ENCODE results near the gene SDR42E2.
A peak's percentile ranks its signal among the peaks of the same experiment; 100 is the strongest.
"Not testable (repeated sequence)": the region's sequence is repeated elsewhere in the genome, so short reads cannot be mapped to it uniquely, and the experiment has no call there.

SDR42E2 gene

DNA sequence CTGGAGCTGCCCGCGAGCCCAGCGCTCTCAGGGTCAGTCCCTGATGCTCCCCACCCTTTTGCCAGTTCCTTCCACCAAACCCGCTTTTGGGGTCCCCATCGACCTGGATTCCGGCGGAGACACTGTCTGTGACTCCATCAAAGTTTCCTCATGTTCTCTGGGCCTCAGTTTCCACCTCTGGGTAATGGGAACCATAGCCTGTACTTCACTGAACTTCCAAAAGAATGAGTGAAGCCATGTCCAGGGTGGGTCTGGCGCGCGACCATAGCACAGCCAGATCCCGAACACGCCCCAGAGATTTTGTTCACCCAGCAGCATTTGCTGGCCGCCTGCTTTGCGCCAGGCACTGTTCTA lies 327 bp downstream of the SDR42E2 start:
- no peak for DNase-seq (ENCODE audit: low spot score)

DNA sequence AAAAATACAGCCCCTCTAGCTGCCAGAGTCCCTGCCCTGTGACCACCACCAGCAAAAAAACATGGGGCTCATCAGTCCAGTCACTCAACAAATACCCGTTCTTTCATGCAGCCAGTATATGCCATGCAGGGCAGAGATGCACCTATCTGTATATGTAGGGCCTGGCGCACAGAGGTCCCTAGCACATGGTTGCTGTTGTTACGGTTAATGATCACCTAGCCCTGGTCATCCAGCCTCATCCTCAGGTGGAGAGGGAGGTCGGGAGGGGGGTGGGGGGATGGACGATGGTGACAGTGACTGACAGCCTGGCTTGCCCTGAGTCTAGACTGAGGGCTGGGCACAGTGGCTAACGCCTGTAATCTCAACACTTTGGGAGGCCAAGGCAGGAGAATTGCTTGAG lies 1.5 kb downstream of the SDR42E2 start:
- DNase-seq (ENCODE audit: low spot score): no peak

- DNase-seq (ENCODE audit: low spot score): no peak
Measured at GRCh38 chr16:22164482-22164881, 2.2 kb downstream of the SDR42E2 start.

- no peak for DNase-seq (ENCODE audit: low spot score)
Measured at GRCh38 chr16:22165508-22166285, 3.4 kb downstream of the SDR42E2 start.

- DNase-seq (ENCODE audit: low spot score): no peak
Measured at GRCh38 chr16:22171953-22172352, 9.6 kb downstream of the SDR42E2 start.

- not testable (repeated sequence) for DNase-seq (ENCODE audit: low spot score)
Measured at GRCh38 chr16:22172642-22173041, 10.3 kb downstream of the SDR42E2 start.

- no peak for DNase-seq (ENCODE audit: low spot score)
Measured at GRCh38 chr16:22174642-22175041, 12.3 kb downstream of the SDR42E2 start.

DNA sequence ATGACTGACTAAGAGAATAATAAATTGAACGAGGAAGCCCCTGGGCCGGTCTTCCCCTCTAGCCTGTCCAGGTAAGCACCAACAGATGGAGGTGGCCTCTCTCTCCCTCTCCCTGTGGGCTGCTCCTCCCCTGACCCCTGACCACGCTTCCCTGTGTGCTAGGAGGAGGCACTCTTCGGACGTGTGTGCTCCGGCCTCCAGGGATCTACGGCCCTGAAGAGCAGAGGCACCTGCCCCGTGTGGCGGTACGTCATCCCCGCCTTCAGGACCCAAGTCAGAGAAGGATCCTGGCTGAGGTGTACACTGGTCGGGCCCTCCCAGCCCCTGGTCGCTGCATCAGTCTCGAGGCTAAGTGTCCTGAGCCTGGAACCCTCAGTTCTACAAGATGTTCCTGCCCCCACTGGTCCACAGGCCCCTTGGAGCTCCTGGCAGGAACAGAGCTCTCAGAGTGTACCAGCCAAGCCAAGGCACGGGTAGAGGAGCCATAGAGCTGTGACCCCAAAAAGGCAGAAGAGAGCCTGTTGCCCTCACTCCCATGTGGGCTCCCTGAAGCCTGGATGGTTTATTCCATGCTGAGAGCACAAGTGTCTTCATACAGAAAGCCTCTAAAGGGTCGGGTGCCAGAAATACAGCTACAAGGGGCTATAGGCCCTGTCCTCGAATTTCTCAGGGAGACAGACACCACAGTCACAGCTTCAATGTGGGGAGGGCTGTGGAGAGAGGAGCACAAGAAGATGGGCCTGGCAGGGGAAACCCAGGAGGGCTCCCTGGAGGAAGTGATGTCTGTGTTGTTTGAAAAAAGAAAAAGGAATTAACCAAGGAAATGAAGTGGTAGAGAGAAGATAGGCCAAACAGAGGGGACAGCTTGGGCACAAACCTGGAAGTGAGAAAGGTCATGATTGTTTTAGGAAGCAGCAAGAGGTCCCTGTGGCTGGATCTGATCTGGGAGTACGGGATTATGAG lies 15.9 kb downstream of the SDR42E2 start:
- no peak for DNase-seq (ENCODE audit: low spot score)

DNA sequence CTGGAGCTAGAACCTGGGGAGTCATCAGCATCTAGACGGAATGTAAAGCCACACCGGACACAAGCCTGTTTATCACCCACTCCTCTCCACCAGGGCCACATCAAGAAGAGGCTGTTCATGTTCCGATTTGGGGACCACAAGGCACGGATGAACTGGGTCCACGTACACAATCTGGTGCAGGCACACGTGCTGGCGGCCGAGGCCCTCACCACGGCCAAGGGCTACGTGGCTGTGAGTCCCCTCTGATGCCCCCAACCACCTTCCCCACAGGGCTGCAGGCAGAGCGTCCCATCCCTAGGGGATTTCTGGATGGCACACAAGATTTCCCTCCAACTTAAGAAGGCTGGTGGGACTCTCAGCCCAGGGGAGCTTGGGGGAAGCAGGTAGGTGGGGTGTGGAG lies 19.1 kb downstream of the SDR42E2 start:
- DNase-seq (ENCODE audit: low spot score): no peak

- DNase-seq (ENCODE audit: low spot score): no peak
Measured at GRCh38 chr16:22181843-22182242, 19.5 kb downstream of the SDR42E2 start.

DNA sequence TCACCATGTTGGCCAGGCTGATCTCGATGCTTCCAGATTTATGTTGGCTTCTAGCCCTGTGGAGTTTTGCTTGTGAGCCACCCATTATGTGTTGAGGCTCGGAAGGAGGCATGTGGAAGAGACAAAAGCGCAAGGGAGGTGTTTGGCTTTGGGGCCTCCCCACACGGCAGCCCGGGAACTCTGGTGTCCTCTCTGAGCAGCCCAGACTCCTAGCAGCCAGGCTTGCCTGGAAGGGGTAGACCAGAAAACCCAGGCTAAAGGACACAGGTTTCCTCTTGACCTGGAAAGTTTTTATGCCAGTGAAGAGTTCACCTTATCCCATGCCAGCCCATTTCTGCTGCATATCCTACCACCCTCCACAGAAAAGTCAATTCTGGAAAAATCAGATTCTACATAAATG lies 21.0 kb downstream of the SDR42E2 start:
- DNase-seq (ENCODE audit: low spot score): no peak

DNA sequence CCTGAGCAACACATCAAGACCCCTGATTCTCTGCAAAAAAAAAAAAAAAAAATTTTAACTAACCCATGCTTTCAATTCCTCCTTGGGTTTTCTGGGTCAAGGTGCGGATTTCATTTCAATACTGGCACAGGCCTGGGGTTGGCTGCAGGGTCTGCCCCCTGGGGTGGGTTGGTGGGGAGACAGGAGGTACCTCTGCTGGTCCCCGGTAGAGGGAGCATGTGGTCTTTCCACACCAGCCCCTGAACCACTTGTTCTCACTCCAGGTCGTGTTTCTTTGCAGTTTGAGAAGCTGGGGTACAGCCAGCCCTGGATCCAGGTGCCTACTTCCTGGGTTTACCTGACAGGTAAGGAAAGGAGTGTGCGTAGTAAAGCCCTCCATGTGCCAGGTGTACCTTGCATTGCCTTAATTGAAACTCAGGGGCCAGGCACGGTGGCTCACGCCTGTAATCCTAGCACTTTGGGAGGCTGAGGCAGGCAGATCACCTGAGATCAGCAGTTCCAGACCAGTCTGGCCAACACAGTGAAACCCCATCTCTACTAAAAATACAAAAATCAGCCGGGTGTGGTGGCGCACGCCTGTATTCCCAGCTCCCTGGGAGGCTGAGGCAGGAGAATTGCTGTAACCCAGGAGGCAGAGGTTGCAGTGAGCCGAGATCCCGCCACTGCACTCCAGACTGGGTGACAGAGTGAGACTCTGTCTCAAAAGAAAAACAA lies 21.8 kb downstream of the SDR42E2 start:
- no peak for DNase-seq (ENCODE audit: low spot score)

DNA sequence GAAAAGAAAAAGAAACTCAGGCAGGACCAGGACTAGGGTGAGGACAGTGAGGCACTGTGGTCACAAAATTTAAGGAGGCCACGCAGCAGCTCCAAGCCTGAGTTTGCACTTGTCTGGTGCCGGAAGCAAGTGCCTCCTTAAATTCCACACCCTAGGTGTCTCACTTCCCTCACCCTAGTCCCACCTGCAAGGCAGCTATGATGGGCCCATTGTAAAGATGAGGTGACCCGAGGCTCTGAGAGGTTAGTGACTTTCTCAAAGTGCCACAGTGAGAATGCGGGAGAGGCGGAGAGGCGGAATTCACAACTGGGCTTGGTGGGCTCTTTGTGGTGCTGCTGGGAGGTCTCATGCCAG lies 22.3 kb downstream of the SDR42E2 start:
- no peak for DNase-seq (ENCODE audit: low spot score)

DNA sequence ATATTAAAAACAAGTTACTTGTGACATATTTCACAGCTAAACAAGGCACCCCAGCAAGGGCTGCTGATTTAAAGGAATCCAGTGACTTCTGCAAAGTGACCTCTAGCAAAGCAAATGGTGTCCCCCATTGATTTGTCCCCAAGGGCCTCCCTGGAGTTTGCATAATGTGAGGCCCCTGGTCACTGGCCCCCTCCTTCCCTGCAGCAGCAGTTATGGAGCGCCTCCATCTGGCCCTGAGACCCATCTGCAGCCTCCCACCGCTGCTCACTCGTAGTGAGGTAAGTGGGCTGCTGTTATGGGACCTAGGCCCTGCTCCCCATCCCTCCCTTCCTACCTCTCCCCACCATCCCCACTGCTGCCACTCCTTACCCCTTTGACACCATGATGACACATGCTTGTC lies 24.2 kb downstream of the SDR42E2 start:
- no peak for DNase-seq (ENCODE audit: low spot score)

- DNase-seq (ENCODE audit: low spot score): no peak
Measured at GRCh38 chr16:22188267-22188594, 25.9 kb downstream of the SDR42E2 start.

DNA sequence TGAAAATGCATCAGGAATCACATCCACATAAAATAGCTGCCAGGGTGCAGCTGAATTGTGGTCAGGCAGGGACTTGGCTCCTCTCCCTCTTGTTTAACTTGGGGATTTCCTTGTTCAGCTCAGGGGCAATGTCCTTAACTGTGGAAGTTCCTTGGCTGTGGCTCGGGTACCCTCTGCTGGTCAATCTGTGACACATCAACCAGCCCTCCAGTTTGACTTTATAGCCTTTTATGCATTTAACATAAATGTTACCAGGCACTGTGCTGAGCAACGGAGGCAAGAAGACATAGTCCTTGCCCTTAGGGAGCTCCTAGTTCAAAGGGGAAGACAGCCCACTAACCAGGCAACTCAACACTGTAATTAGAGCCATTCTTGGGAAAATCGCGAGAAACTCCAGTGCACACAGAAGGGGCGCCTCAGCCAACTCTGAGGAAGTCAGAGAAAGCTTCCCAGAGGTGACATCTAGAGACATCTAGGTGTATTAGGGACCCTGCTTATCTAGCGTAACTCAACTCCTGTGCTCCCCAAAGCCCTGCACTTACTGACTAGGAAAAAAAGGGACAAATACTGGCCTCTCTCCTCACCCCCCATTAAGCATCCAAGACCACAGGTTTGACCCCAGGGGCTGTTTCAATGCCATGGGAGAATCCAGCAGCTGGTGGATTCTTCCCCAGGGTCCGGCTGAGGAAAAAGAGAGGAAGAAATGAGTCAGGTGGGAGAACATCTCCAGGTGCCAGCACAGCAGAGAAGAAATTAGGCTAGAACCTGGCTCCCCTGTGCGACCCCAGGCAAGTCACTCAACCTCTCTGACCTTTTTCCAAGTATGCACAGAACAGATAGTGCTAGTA lies 26.5 kb downstream of the SDR42E2 start:
- peak; percentile 80 for DNase-seq (ENCODE audit: low spot score)

DNA sequence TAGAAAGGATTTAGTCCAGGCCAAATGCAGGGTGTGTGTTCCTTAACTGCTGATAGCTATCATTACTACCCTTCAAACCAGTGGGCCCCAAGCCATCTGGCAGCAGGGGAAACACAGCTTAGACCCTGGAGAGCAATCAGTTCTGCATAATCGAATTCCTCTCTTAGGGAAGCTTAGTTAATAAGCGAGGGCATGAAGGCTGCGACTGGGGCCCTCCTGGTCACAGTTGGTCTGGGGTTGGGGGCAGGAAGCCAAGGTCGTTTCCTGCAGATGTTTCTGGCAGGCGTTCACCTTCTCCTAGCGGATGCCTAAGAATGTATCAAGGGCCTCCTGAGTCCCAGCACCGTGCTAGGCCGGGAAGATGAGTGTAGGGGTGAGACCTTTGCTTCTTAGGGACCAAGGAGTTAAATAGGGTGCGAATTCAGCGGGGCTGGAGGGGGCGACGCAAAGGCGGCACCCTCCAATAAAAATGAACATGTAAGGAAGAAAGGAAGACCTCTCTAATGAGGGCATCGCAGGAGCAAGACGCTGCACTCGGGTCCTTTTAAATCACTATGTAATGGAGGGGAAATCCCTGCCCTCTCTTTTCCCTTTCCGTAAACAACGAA lies 27.3 kb downstream of the SDR42E2 start:
- no peak for DNase-seq (ENCODE audit: low spot score)

DNA sequence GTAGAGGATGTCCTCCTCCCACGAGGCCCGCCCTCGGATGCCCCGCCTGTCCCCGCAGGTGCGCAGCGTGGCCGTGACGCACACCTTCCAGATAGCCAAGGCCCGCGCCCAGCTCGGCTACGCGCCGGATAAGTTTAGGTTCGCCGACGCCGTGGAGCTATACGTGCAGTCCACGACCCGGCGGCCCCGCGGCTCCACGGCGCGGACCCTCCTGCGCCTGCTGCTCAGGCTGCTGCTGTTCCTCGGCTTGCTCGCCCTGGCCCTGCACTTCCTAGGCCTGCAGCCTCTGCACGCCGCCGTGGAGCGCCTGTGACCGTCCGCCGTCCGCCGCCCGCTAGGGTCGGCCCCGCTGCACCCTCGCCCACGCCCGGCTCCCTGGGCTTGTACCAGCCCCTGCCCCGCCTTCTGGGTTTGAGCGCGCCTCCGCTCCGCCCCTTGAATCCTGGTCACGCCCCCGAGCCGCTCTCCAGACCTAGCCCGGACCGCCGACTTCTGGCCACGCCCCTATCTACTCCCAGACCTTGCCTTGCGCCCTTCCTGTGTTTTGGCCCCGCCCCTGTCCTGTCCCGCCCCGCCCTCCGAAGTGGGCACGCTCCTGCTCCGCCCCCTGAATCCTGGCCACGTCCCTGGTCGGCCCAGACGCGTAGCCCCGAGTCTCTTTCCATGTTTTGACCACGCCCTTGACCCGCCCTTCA lies 27.9 kb downstream of the SDR42E2 start:
- peak; percentile 89 for DNase-seq (ENCODE audit: low spot score)

DNA sequence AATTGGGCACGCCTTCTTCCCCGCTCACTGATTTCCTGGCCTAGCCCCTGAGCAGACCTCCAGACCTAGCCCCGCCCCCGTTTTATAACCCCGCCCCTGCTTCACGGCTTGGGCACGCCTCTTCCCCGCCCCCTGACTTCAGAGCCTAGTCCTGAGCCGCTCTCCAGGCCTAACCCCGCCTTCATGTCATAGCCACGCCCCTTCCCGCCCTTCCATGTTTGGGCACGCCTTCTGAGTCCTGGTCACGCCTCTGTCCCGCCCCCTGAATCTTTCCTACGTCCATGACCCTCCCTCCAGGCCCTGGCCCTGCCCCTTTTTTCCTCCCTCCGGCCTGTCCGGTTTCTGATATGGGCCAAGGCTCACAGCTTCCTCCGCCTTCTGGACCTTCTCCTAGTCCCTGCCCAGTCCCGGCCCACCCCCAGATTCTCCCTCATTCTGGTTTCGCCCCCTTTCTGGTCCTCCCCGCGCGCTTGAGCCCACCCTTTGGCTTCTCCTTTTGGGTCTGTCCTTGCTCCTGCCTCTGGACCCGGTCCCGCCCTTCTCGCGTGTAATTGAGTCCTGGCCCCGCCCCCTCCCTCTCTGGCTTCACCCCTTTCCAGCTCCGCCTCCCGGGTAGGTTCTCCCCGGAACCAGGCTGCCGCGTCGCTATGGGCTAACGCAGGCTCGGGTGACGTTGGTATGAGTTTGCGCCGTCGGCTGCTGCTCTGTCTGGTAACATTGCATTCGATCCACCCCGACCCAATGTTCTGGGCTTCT lies 28.6 kb downstream of the SDR42E2 start:
- DNase-seq (ENCODE audit: low spot score): peak; percentile 99

All from CD4-positive, alpha-beta T cell treated with Interleukin-15 for 4 hours (primary cell).